ENCODE data around the gene TPSD1.
"Not testable (repeated sequence)": the region's sequence is repeated elsewhere in the genome, so short reads cannot be mapped to it uniquely, and the experiment has no call there.

The TPSD1 gene

DNA sequence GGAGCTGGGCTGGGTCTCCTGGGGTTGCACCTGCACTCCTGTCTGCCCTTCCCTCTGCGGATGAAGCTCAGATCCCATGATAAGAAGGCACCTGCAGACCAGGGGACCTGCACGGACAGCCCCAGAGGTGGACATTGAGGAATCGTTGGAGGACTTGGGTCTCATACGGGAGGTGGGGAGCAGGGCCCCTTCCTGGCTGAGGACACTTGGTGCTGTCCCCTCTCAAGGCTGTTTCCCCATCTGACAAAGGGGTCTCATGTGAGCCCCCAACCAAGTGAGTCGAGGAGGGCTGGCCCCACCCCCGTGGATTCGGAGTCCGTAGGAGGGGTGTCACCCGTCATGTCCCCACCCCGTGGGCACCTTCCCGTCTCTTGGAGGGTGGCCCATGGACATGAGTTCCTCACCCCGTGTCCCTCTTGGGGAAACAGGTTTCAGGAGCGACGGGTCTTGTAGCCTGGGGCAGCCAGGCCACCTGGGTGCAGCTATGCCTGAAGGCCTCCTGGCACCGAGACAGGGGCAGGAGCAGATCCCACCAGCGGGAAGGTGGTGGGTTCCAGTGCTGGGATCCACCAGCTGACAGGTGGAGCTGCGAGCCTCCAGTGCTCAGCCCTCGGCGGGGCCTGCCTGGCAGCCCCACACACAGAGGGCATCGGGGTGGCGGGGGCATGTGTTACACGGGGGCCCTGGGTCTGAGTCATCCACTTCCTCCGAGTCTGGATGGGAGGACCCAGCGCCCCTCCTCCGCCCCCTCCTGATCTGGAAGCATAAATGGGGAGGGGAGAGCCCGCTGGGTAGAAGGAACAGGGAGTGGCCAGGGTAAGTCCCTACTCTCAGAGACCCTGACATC, at the start of gene TPSD1:
TPSD1 (plus strand) TSS at position 794 of the 847 bp plus-strand sequence. CDS start 212 bp downstream, outside the sequence.
- DNase-seq = not testable (repeated sequence)

DNA sequence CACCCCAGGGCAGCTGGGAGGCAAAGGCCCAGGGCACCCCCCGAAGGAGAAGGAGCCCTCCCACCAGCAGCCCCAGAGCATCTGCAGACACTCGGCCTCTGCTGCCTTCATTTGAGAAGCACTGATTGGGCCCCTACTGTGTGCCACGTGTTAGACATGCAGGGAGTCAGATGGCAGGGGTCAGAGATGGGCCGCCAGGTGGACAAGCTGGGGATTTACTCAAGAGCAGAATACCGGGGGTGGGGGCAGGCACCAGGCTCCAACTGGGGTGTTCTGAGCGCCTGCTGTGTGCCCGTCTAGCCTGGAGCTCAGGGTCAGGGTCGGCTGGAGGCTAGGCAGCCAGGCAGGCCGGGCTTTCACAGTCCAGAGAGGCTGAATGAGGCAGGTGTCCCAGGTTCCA, 49.5 kb upstream of the TPSD1 start:
- no peak for DNase-seq

DNA sequence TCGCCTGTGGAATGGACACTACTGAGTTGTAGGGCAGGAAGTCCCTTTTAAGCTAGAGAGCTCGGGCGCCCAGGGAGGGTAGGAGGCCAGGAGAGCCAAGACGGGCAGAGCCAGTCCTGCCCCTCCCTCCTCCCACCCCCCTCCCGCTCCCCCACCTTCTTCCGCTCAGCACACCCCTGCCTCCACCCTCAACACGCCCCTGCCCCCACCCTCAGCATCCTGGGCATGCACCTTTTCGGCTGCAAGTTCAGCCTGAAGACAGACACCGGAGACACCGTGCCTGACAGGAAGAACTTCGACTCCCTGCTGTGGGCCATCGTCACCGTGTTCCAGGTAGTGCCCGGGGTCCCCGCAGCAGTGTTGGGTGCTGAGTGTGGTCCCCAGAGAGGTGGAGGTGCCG, 49.1 kb upstream of the TPSD1 start:
- DNase-seq = no peak

DNA sequence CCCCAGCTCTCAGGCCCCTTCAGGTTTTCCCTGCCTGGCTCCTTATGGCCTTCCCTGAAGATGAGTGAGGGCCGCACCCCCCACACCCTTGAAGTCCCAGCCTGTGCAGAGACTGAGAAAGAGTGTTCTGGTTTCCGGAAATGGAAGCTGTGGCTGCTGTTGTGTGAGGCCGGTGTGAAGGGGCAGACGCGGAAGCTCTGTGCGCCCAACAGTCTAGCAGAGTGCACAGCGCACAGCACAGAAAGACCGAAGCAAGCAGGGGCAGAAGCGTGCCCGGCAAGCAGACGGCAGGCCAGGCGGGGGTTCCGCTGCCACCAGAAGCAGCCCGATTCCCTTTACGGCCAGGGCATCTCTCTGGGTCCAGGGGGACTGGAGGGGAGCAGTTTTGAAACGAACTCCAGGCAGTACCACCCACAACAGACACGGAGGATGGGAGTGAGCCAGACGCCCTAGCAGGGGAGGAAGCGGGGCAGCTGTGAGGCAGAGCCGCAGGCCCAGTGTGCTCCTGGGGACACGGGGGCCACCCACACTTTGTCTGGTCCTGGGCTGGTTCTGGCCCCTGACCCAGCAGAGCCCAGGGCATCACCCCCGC, 47.5 kb upstream of the TPSD1 start:
- no peak for DNase-seq

DNA sequence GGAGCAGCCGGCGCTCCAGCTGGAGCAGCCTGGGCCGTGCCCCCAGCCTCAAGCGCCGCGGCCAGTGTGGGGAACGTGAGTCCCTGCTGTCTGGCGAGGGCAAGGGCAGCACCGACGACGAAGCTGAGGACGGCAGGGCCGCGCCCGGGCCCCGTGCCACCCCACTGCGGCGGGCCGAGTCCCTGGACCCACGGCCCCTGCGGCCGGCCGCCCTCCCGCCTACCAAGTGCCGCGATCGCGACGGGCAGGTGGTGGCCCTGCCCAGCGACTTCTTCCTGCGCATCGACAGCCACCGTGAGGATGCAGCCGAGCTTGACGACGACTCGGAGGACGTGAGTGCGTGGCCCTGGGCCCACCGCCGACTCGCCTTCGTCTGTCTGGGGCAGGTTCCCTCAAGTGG, 46.8 kb upstream of the TPSD1 start:
- DNase-seq = no peak

DNA sequence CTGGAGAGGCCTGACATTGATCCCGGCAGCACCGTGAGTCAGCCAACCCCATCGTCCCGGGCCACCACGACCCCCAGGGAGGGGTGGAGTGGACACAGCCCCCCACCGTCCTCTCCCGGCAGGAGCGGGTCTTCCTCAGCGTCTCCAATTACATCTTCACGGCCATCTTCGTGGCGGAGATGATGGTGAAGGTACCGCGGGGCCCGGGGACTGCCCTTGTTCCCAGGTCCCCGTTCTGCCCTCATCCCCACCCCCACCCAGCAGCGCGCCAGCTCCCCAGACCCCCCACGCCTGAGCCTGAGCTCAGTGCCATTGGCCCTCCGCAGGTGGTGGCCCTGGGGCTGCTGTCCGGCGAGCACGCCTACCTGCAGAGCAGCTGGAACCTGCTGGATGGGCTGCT, 45.4 kb upstream of the TPSD1 start:
- no peak for DNase-seq

DNA sequence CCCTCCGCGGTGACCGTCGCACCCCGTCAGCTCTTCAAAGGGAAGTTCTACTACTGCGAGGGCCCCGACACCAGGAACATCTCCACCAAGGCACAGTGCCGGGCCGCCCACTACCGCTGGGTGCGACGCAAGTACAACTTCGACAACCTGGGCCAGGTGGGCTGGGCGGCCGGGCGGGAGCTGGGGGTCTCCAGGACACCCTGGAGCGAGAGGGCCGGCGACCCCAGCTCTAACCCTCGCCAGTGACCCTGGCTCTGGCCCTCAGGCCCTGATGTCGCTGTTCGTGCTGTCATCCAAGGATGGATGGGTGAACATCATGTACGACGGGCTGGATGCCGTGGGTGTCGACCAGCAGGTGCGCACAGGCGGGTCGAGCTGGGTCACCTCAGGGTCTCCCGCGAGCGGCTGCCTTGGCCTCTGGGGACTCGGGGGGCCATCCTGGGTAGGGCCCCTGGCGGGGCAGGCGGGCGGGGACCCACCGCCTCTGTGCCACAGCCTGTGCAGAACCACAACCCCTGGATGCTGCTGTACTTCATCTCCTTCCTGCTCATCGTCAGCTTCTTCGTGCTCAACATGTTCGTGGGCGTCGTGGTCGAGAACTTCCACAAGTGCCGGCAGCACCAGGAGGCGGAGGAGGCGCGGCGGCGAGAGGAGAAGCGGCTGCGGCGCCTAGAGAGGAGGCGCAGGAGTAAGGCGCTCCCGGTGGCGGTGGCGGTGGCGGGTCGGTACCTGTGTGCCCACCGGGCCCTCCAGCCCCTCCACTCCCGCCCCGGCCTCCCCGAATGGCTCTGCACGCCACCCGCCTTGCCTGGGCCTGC, 44.2 kb upstream of the TPSD1 start:
- DNase-seq = no peak

DNA sequence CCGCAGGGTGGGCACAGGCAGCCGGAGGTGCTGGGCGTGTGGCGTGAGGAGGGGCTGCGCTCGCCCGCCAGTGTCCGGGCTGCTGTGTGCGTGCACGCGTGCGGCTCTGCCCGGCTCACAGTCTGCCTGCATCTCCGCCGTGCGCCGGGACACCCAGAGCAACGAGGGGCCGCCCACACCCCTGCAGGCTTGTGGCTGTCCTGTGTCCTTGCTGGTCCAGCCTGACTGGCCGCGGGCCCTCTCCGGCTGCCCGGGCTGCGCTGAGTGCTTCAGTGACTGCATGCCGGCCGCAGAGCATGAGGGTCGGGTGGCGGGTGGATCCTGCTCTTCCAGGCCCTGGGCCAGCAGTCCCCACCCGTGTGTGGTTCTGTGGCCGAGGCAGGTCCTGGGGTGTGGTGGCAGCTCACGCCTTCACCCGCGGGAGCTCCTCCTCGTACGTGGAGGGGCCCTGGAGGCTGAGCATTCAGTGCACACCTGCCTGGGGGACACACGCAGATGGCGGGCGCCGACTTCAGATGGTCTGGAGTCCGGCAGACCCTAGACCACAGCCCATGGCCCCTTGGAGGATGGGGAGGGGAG, 43.2 kb upstream of the TPSD1 start:
- no peak for DNase-seq

DNA sequence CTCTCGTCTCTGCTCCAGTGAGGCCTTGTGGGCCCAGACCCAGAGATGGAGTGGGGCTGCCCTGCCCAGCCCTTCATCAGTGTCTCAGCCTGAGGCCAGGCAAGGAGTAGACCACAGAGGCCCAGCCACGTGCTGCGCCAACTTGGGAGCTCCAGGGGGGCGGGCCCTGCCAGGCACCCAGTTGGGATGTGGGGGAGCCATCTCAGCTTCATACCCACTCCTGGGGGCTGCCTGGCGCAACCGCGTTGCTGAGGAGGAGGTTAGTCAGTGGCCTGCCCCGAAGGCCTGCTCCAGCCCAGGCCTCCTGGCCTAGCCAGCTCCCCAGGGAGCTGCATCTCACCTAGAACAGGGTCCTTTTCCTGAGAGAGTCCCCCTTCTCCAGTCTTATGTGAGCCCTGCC, 42.6 kb upstream of the TPSD1 start:
- no peak for DNase-seq

DNA sequence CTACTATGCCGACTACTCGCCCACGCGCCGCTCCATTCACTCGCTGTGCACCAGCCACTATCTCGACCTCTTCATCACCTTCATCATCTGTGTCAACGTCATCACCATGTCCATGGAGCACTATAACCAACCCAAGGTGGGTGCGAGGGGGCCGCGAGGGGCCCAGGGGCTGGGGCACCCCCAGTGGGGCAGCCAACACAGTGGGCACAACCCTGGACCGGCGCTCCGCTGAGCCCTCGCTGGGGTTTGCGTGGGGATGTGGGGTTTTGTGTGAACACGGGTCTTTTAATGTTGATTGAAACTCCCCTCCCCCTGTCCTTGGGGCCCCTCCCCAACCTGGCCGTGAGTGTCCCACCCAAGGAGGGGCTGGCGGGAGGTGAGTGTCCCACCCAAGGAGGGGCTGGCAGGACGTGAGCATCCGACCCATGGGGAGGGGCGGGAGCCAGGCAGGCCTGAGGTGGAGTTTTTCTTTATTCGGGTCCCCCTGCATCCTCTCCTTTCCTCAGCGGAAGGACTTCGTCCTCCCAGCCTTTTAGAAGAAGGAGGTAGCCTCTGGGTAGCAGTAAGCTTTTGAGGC, 42.0 kb upstream of the TPSD1 start:
- DNase-seq = no peak

DNA sequence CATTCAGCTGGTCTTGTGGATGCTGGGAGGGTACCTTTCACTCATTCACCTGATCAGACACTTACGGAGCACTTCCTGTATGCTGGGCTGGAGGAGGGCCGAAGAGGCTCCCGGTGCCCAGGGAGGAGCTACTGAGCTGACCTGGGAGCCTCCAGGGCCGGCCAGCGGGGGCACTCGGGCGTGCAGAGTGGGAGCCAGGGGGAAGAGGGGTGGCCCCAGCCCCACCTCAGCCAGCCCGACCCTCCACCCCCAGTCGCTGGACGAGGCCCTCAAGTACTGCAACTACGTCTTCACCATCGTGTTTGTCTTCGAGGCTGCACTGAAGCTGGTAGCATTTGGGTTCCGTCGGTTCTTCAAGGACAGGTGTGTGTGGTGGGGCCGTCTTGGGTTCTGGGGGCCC, 41.1 kb upstream of the TPSD1 start:
- no peak for DNase-seq

DNA sequence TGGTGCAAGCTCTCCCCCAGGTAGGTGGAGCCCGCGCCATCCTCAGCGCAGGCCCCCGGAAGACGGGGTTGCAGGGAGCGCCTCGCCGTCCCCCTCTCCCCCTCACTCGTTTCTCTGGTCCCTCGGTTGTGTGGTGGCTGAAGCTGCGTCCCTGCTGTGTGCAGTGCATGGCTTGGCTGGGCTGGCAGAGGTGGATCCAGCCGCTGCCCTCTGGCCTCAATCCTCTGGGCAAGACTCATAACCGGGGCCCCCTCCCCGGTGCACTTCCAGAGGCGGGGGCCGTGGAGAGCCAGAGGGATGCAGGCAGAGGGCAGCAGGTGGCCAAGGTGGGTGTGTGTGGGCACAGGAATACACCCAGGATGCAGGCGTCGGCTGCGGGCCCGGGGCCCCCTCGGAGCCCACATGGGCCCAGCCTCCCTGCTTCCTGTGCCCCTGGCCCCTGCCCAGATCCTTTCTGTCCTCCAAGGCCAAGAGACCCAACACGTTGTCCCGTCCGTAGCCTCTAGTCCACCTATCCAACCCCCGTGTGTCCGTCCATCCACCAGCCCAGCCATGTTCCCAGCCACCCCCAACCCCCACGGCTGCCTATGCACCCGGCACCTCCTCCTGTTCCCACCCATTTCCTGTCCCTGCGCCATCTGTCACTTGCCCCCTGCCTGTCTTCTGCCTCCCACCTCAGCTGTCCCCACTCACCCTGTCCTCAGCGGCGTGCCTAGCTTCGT, 40.1 kb upstream of the TPSD1 start:
- DNase-seq = no peak

DNA sequence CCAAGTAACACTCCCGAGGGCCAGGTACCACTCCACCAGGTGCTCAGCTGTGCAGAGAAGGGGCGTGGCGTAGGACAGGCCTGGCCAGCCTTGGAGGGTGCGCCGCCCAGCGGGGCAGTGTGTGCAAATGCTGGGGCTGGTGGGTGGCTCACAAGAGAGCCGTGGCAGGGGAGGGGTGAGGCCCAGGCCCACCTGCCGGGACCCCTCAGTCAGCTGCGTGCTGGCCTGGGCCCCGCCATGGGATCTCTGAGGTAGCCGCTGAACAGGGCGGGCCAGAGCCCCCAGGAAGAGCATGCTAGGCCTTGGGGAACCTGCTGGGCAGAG, 39.6 kb upstream of the TPSD1 start:
- DNase-seq = no peak

DNA sequence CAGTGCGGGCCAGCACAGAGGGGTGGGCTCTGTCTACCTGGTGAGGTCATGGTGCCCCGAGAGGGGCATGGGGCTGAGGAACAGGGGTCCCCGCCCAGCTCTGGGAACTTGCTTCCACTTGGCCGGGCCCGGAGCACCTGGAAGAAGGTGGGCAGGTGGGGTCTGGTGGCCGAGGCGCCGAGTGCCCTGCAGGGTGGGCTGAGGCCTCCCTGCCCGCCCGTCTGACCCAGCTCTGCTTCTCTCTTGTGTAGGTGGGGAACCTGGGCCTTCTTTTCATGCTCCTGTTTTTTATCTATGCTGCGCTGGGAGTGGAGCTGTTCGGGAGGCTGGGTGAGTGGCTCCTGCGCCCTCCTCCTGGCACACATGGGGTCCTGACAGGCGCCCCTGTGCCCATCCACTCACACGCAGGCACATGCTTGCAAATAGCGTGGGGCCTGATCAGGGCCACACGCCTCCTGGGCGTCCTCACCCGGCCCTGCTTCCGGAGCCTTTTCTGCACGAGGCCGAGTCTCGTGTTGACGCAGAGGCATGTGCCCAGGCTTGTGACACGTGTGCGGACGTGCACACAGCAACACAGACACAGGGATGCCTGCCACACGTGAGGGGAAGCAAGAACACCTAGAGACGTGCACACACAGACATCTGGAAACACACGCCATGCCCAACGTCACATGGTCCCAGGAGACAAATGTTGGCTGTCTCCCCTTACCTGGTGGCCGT, 39.0 kb upstream of the TPSD1 start:
- DNase-seq = no peak

DNA sequence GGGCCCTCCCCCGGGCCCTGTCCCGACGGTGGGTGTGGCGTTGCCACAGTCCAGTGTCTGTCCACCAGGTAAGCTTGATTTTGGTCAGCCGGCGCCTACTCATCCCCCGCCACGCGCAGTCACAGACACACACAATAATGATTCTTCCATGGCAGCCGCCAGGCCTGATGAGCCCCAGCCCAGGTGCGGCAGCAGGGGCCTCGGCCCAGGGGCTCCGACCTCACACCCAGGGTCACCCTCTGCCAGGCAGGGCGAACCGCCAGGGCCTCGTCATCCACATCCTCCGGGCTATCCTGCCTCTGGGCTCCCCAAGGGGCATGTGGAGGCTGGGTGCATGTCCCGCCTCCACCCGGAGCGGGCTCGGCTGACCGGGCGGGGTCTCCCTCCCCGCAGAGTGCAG, 38.3 kb upstream of the TPSD1 start:
- DNase-seq = no peak

DNA sequence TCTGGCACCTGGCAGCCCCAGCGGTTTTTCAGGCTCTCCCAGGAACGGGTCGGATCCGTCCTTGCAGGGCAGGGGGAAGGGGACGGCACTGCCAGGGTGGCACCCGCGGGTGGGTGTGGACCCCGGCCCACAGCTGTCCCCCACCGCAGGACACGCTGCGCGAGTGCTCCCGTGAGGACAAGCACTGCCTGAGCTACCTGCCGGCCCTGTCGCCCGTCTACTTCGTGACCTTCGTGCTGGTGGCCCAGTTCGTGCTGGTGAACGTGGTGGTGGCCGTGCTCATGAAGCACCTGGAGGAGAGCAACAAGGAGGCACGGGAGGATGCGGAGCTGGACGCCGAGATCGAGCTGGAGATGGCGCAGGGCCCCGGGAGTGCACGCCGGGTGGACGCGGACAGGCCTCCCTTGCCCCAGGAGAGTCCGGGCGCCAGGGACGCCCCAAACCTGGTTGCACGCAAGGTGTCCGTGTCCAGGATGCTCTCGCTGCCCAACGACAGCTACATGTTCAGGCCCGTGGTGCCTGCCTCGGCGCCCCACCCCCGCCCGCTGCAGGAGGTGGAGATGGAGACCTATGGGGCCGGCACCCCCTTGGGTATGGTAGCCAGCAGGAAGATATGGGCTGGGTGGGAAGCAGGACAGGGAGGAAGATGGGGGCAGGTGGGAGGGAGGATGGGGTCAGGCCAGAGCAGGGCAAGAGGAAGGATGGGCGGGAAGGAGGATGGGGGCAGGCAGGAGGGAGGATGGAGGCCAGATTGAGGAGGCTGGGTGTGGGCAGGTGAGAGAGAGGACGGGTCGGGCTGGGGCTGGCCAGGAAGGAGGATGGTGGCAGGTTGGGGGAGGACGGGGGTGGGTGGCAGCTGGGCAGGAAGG, 37.6 kb upstream of the TPSD1 start:
- no peak for DNase-seq

DNA sequence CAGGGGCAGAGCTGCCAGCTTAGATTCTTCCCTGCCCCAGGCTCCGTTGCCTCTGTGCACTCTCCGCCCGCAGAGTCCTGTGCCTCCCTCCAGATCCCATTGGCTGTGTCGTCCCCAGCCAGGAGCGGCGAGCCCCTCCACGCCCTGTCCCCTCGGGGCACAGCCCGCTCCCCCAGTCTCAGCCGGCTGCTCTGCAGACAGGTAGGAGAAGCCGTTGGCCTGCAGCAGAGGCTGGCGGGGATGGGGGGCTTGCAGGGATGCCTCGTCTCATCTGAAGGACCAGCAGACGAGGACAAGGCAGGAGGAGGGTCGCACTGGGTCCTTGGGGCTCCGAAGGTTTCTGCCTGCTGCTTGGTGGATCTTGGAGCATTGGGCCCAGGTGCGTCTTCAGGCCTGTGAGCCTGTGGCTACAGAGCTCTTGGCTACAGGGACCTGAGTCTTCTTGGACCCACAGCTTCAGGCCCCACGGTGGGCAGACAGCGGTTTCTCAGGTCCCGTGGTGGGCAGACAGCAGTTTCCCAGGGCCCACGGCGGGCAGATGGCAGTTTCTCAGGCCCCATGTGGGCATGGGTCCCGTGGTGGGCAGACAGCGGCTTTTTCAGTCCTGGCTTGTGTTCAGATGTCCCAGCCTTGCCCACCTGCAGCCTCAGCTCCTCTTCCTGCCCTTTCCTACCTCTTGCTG, 36.8 kb upstream of the TPSD1 start:
- DNase-seq = no peak

DNA sequence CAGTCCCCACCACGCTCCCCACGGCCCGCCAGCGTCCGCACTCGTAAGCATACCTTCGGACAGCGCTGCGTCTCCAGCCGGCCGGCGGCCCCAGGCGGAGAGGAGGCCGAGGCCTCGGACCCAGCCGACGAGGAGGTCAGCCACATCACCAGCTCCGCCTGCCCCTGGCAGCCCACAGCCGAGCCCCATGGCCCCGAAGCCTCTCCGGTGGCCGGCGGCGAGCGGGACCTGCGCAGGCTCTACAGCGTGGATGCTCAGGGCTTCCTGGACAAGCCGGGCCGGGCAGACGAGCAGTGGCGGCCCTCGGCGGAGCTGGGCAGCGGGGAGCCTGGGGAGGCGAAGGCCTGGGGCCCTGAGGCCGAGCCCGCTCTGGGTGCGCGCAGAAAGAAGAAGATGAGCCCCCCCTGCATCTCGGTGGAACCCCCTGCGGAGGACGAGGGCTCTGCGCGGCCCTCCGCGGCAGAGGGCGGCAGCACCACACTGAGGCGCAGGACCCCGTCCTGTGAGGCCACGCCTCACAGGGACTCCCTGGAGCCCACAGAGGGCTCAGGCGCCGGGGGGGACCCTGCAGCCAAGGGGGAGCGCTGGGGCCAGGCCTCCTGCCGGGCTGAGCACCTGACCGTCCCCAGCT, 35.7 kb upstream of the TPSD1 start:
- no peak for DNase-seq

DNA sequence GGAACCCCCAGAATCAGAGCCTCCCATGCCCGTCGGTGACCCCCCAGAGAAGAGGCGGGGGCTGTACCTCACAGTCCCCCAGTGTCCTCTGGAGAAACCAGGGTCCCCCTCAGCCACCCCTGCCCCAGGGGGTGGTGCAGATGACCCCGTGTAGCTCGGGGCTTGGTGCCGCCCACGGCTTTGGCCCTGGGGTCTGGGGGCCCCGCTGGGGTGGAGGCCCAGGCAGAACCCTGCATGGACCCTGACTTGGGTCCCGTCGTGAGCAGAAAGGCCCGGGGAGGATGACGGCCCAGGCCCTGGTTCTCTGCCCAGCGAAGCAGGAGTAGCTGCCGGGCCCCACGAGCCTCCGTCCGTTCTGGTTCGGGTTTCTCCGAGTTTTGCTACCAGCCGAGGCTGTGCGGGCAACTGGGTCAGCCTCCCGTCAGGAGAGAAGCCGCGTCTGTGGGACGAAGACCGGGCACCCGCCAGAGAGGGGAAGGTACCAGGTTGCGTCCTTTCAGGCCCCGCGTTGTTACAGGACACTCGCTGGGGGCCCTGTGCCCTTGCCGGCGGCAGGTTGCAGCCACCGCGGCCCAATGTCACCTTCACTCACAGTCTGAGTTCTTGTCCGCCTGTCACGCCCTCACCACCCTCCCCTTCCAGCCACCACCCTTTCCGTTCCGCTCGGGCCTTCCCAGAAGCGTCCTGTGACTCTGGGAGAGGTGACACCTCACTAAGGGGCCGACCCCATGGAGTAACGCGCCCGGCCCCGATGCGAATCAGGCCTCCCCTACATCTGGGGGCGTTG, 34.8 kb upstream of the TPSD1 start:
- no peak for DNase-seq
